DLD1 (cell line): ENCODE results near the gene ICAM5.

Source experiments
- in situ Hi-C: cut with HindIII; loops from 2 replicates; pipeline ENCODE4 v1.10.0; 2017; ENCODE audit warnings: low sequenced_read_pairs

The ICAM5 gene

GRCh38 chr19:10339977-10340376 lies 50.2 kb downstream of the ICAM5 start:
- in situ Hi-C loops = no loop called here

DNA sequence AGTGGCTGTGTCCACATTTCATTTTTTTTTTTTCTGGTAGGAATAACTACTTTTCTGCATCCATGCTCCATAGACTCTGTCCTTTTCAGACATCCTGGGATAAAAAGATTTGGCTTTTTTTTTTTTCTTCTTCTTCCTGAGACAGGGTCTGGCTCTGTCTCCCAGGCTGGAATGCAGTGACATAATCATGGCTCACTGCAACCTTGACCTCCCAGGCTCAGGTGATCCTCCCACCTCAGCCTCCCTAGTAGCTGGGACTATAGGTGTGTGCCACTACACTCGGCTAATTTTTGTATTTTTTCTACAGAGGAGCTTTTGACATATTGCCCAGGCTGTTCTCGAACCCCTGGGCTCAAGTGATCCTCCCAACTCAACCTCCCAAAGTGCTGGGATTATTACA lies 53.7 kb downstream of the ICAM5 start:
- in situ Hi-C loops = no loop called here

DNA sequence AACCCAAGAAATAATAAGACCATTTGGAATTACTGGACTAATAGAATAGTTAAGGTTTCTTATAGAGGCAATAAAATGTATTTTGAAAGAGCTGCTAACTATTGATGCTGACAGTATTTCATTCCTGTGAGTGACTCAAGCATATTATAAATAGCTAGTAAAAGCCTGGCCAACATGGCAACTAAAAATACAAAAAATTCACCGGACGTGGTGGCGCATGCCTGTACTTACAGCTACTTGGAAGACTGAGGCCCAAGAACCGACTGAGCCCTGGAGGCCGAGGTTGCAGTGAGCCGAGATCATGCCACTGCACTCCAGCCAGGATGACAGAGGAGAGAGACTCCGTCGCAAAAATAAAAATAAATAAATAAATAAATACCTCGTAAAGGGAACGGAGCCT lies 55.0 kb downstream of the ICAM5 start:
- in situ Hi-C loops = no loop called here
